Panc1 (cell line): ENCODE data around the gene AGBL3. TPM values are rescaled to one million over a fixed set of nuclear protein-coding genes. Genes with fewer than 3 reads are reported as not detected.

ENCODE experiments used
- ATAC-seq: fragments of 200-7000 bp; cut with Tn5 transposase; 2 replicates; pipeline ENCODE4 v1.9.1; 2020; ENCODE audit warnings: mild to moderate bottlenecking, moderate library complexity
- BruUV-seq: library from RNA; stranded (reverse); fragments of 400-500 nt; replicated peaks from 2 replicates; lab custom pipeline; 2021; lab: Mats Ljungman, UMichigan
- CTCF ChIA-PET: fragments of 300-600 bp; sonication (Branson Sonifier 250); formaldehyde crosslinking; loops from one replicate; lab custom pipeline; 2022; ENCODE audit warnings: antibody characterized with exemption; lab: Charles Lee
- POLR2A ChIA-PET: fragments of 300-600 bp; sonication (Branson Sonifier 250); formaldehyde crosslinking; loops from one replicate; lab custom pipeline; 2022; ENCODE audit warnings: antibody characterized with exemption; lab: Charles Lee
- DNase-seq: peaks from one replicate; pipeline ENCODE4 v3.0.0-alpha.2; 2010; ENCODE audit warnings: low read depth, low spot score
- H3K27ac ChIP-seq: 2 replicates; pipeline ENCODE4 v1.5.1; 2011; ENCODE audit warnings: mild to moderate bottlenecking, low read length, inconsistent platforms
- H3K27me3 ChIP-seq: fragments of 200-500 bp; sonication (Bioruptor generic); 2 replicates; pipeline ENCODE4 v1.6.0; 2014; ENCODE audit warnings: low read length, inconsistent platforms; ENCODE audit not compliant: control insufficient read depth, insufficient read depth
- H3K36me3 ChIP-seq: fragments of 200-500 bp; sonication (Bioruptor generic); 2 replicates; pipeline ENCODE4 v1.5.1; 2014; ENCODE audit warnings: inconsistent platforms, mild to moderate bottlenecking, low read length, moderate library complexity; ENCODE audit not compliant: control insufficient read depth, insufficient read depth
- H3K4me1 ChIP-seq: 2 replicates; pipeline ENCODE4 v1.5.1; 2011; ENCODE audit warnings: inconsistent platforms, mild to moderate bottlenecking, low read length, moderate library complexity; ENCODE audit not compliant: control insufficient read depth, insufficient read depth
- H3K4me3 ChIP-seq, 2 experiments: 2 replicates each; pipeline ENCODE4 v1.5.1; 2011 to 2012; ENCODE audit warnings: low read depth in 2 of 2, low read length in 2 of 2, mild to moderate bottlenecking in 2 of 2, inconsistent platforms in 1 of 2, moderate library complexity in 1 of 2
- H3K9me3 ChIP-seq: fragments of 200-500 bp; sonication (Bioruptor generic); 2 replicates; pipeline ENCODE4 v1.5.1; 2014; ENCODE audit warnings: low read depth, mild to moderate bottlenecking, inconsistent platforms, low read length, moderate library complexity; ENCODE audit not compliant: control insufficient read depth, insufficient read depth
- POLR2AphosphoS5 ChIP-seq: IDR thresholded peaks from 2 replicates; pipeline ENCODE4 v1.6.1; 2012; ENCODE audit warnings: mild to moderate bottlenecking, low read depth, low read length, moderate library complexity
- SIN3A ChIP-seq: IDR thresholded peaks from 2 replicates; pipeline ENCODE4 v1.6.1; 2012; ENCODE audit warnings: low read depth, mild to moderate bottlenecking, low read length, moderate library complexity, borderline replicate concordance; ENCODE audit not compliant: insufficient read depth
- TCF7L2 ChIP-seq: IDR thresholded peaks from 2 replicates; pipeline ENCODE4 v1.6.1; 2011; ENCODE audit warnings: mild to moderate bottlenecking, low read depth, low read length, inconsistent platforms
- in situ Hi-C: cut with HindIII; loops from 2 replicates; pipeline ENCODE4 v1.10.0; 2016; ENCODE audit warnings: low sequenced_read_pairs, low pct_unique_long_range_greater_than_20kb
- intact Hi-C: fragments of 100-400 bp; cut with micrococcal nuclease; formaldehyde crosslinking; loops from one replicate; pipeline ENCODE4 v1.10.0; 2022; ENCODE audit not compliant: unreplicated experiment
- total RNA-seq: library from RNA; stranded (reverse); gene quantifications from one replicate; pipeline ENCODE4 v1.2.1, GENCODE V29; 2021; ENCODE audit not compliant: unreplicated experiment
- TF ChIP-seq, protein P1 (sequence below), 2 experiments: IDR thresholded peaks; 2 replicates each; pipeline ENCODE4 v1.6.1; 2011 to 2012; ENCODE audit warnings: low read depth in 2 of 2, control low read depth in 1 of 2, low read length in 1 of 2, mild to moderate bottlenecking in 1 of 2, moderate library complexity in 1 of 2; ENCODE audit not compliant: insufficient read depth in 1 of 2
- TF ChIP-seq, protein P2 (sequence below): fragments of 450-650 bp; IDR thresholded peaks from 2 replicates; pipeline ENCODE4 v1.5.1; 2017; ENCODE audit warnings: mild to moderate bottlenecking

AGBL3 gene
- total RNA-seq, 1 experiment from 2014 or later, result 2.5 TPM

DNA sequence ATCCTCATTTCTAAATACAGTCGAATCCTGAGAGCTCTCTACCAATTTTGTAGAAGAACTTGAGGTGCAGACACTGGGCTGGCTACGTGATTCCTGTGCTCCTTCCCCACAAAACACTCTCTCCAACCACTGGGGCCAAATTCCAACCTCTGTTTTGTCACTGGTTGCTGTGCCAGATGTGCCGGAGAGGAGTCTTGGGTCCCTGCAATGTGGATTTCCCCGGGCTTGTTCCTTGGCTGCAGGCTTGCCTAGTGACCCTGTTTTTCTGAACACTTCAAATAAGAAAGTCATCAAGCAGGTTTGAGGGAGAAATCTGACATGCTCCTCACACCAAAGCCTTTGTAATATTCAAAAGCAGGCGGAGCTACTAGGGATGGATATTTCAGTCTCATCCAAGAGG, 44.4 kb upstream of the AGBL3 start:
- CTCF ChIA-PET, result no interaction called here
- no peak overlapping the region for H3K27ac ChIP-seq
- H3K36me3 ChIP-seq, result no peaks in the 10 kb centered on the region
- H3K9me3 ChIP-seq, result no peaks in the 10 kb centered on the region
- no peaks in the 10 kb centered on the region for H3K4me1 ChIP-seq
- in situ Hi-C loops (no loop called here), intact Hi-C loops (loop anchor here (5.0 kb wide), 1 partner anchor 255 kb away; no protein-coding TSS in a partner anchor)
- H3K27me3 ChIP-seq, result no peaks in the 10 kb centered on the region
- DNase-seq (no peak), ATAC-seq (no peak)
- no peak for TF ChIP-seq POLR2AphosphoS5
- TF ChIP-seq, protein P1, sequence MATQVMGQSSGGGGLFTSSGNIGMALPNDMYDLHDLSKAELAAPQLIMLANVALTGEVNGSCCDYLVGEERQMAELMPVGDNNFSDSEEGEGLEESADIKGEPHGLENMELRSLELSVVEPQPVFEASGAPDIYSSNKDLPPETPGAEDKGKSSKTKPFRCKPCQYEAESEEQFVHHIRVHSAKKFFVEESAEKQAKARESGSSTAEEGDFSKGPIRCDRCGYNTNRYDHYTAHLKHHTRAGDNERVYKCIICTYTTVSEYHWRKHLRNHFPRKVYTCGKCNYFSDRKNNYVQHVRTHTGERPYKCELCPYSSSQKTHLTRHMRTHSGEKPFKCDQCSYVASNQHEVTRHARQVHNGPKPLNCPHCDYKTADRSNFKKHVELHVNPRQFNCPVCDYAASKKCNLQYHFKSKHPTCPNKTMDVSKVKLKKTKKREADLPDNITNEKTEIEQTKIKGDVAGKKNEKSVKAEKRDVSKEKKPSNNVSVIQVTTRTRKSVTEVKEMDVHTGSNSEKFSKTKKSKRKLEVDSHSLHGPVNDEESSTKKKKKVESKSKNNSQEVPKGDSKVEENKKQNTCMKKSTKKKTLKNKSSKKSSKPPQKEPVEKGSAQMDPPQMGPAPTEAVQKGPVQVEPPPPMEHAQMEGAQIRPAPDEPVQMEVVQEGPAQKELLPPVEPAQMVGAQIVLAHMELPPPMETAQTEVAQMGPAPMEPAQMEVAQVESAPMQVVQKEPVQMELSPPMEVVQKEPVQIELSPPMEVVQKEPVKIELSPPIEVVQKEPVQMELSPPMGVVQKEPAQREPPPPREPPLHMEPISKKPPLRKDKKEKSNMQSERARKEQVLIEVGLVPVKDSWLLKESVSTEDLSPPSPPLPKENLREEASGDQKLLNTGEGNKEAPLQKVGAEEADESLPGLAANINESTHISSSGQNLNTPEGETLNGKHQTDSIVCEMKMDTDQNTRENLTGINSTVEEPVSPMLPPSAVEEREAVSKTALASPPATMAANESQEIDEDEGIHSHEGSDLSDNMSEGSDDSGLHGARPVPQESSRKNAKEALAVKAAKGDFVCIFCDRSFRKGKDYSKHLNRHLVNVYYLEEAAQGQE (IDR thresholded peaks at IDR 0.05; ENCODE audit: insufficient read depth in 1 of 2, low read depth in 2 of 2, low read length in 1 of 2), result no peak
- TF ChIP-seq, protein P2, sequence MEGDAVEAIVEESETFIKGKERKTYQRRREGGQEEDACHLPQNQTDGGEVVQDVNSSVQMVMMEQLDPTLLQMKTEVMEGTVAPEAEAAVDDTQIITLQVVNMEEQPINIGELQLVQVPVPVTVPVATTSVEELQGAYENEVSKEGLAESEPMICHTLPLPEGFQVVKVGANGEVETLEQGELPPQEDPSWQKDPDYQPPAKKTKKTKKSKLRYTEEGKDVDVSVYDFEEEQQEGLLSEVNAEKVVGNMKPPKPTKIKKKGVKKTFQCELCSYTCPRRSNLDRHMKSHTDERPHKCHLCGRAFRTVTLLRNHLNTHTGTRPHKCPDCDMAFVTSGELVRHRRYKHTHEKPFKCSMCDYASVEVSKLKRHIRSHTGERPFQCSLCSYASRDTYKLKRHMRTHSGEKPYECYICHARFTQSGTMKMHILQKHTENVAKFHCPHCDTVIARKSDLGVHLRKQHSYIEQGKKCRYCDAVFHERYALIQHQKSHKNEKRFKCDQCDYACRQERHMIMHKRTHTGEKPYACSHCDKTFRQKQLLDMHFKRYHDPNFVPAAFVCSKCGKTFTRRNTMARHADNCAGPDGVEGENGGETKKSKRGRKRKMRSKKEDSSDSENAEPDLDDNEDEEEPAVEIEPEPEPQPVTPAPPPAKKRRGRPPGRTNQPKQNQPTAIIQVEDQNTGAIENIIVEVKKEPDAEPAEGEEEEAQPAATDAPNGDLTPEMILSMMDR, result no peak
- no peak for TF ChIP-seq TCF7L2
- no peak for TF ChIP-seq SIN3A
- POLR2A ChIA-PET, result no interaction called here
- H3K4me3 ChIP-seq, result no peak overlapping the region
- no TSS peak for BruUV-seq

DNA sequence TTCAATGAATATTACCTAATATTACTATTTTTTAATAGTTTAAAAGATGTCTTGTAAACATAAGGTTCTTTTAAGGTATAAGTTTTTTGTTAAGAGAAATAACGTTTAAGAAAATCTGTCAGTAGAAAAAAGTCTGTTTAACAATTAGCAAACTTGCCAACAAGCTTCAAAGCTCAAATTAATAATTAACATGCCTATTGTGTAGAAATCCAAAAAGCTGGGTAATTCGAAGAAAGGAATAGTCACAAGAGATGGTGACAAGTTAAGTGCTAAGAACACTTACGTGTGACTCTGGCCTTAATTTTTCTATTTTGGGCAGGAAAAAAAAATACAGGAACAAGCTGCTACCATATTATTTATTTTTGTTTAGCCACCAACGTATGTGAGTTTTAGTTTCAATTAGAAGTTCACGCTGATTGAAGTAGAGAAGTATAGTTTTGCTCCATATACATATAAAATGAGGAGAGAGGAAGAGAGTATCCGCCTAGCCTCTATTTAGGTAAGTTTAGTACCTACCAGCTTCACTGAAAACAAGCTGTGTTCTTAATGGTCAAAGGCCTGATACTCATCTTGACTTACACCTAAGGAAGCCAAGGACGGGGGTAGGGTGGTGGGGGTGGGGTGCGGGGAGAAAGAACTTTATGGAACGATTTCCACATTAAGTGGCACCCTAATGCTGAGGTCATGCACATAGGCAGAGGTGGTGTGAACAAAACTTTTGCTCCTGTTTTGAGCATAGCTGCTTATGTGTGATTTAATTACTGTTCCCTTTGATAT, 43.4 kb upstream of the AGBL3 start:
- ATAC-seq (no peak), DNase-seq (no peak)
- Histone ChIP-seq H3K36me3 (no peaks in the 10 kb centered on the region), H3K27ac (no peak overlapping the region), H3K4me3 (no peak overlapping the region), H3K27me3 (no peaks in the 10 kb centered on the region), H3K4me1 (no peaks in the 10 kb centered on the region), H3K9me3 (no peaks in the 10 kb centered on the region)
- ChIA-PET CTCF (interaction anchor here (0.6 to 1.4 kb wide), 2 partner anchors 205 to 310 kb away, joined by 4 to 5 read pairs; partner anchors contain the start of gene TMEM140), POLR2A (no interaction called here)
- in situ Hi-C loops (no loop called here), intact Hi-C loops (loop anchor here (5.0 kb wide), 1 partner anchor 256 kb away; no protein-coding TSS in a partner anchor)
- TF ChIP-seq TCF7L2, result no peak
- no peak for TF ChIP-seq POLR2AphosphoS5
- TF ChIP-seq, protein P1 (IDR thresholded peaks at IDR 0.05; ENCODE audit: insufficient read depth in 1 of 2, low read depth in 2 of 2, low read length in 1 of 2), result no peak
- TF ChIP-seq, protein P2, result no peak
- no peak for TF ChIP-seq SIN3A
- BruUV-seq, result no TSS peak
